Measurements from ENCODE around the gene CFAP43. TPM values are rescaled to one million over a fixed set of nuclear protein-coding genes. Genes with fewer than 3 reads are reported as not detected.
"Not testable (repeated sequence)": the region's sequence is repeated elsewhere in the genome, so short reads cannot be mapped to it uniquely, and the experiment has no call there.

CFAP43 gene
- total RNA-seq, 2 donors from 2014 or later: 0.12 TPM; not detected in 1

DNA sequence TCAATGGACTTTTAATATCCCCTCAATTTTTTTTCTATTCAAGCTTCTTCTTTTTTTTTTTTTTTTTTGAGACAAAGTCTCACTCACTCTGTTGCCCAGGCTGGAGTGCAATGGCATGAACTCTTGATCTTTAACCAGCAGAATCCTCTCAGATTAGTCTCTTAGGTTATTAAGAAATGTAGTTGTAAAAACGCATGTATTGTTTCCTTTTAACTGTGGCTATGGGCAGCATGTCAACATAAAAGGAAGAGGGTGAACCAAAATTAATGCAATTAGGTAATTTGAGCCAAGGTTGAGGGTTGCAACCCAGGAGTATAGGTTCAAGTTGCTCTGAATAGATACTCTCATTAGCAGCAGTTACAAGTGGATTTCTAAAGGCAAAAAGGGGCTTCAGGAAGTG lies 18.2 kb upstream of the CFAP43 start:
- no peak overlapping the region for H3K27ac ChIP-seq

DNA sequence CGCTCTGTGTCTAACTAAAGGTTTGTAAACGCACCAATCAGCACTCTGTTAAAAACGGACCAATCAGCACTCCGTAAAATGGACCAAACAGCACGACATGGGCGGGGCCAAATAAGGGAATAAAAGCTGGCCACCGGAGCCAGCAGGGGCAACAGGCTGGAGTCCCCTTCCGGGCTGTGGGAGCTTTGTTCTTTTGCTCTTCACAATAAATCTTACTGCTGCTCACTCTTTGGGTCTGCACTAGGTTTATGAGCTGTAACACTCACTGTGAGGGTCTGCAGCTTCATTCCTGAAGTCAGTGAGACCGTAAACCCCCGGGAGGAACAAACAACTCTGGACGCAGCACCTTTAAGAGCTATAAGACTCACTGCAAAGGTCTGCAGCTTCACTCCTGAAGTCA lies 16.8 kb upstream of the CFAP43 start:
- H3K27me3 ChIP-seq; H3K4me3 ChIP-seq; H3K4me1 ChIP-seq; H3K9me3 ChIP-seq; H3K36me3 ChIP-seq; DNase-seq (ENCODE audit: low spot score); H3K27ac ChIP-seq: not testable (repeated sequence)

More for the DNA sequence above, 18.2 kb upstream of the CFAP43 start:
- Histone ChIP-seq H3K27me3 (no peaks in the 10 kb centered on the region), H3K9me3 (no peaks in the 10 kb centered on the region), H3K4me3 (no peak overlapping the region), H3K36me3 (no peaks in the 10 kb centered on the region), H3K4me1 (peaks cover 0 to 11% of the 10 kb centered on the region in 2 donors)
- TF ChIP-seq, protein P1, sequence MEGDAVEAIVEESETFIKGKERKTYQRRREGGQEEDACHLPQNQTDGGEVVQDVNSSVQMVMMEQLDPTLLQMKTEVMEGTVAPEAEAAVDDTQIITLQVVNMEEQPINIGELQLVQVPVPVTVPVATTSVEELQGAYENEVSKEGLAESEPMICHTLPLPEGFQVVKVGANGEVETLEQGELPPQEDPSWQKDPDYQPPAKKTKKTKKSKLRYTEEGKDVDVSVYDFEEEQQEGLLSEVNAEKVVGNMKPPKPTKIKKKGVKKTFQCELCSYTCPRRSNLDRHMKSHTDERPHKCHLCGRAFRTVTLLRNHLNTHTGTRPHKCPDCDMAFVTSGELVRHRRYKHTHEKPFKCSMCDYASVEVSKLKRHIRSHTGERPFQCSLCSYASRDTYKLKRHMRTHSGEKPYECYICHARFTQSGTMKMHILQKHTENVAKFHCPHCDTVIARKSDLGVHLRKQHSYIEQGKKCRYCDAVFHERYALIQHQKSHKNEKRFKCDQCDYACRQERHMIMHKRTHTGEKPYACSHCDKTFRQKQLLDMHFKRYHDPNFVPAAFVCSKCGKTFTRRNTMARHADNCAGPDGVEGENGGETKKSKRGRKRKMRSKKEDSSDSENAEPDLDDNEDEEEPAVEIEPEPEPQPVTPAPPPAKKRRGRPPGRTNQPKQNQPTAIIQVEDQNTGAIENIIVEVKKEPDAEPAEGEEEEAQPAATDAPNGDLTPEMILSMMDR (IDR thresholded peaks at IDR 0.05): no peak
- no peak for DNase-seq (ENCODE audit: low spot score)

DNA sequence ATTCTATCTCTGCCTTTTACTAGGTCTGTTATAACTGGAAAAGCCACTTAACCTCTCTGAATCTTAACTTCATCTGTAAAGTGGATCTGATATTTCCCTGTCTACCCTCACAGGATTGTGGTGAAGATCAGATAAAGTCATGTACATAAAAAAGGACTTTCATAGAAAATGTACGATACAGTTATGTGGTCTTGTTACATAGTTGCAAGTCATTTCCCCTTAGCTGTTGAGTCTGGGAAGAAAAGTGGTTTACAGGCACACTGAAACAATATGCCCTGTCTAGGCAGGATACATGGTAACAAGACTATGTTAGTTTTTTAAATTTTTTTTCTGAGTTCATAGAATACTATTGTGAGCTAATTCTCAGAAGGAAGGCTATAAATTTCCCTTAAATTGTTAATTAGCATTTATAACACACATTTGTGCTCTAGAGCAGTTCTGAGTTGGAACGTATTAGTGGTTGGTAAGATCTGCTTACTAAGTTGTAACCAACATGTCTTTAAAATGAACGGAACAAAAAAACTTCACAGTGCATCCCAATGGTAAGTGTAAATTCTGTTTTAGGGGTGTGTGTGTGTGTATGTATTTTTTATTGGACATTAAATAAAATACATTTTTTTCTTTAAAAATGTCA lies 15.5 kb upstream of the CFAP43 start:
- Histone ChIP-seq H3K4me1 (no peaks in the 10 kb centered on the region), H3K4me3 (no peak overlapping the region), H3K9me3 (no peaks in the 10 kb centered on the region), H3K27ac (no peak overlapping the region), H3K36me3 (no peaks in the 10 kb centered on the region), H3K27me3 (no peaks in the 10 kb centered on the region)
- TF ChIP-seq, protein P1 (IDR thresholded peaks at IDR 0.05): no peak
- DNase-seq (ENCODE audit: low spot score): no peak

DNA sequence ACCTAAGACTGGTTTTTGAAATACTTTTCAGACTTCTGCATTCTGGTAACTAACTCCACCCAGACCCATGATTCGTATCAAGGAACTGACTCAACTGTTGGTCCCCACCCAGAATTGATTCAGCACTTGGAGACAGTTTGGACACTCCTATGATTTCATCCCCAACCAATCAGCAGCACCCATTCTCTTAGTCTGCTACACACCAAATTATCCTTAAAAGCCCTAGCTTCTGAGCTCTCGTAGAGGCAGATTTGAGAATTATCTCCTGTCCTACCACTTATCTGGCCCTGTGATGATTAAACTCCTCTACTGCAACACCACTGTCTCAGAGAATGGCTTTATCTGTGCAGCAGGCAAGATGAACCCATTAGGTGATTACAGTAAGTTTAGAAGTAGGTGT lies 14.8 kb upstream of the CFAP43 start:
- no peak overlapping the region for H3K4me3 ChIP-seq
- DNase-seq (ENCODE audit: low spot score): no peak
- TF ChIP-seq, protein P1 (IDR thresholded peaks at IDR 0.05): no peak
- no peaks in the 10 kb centered on the region for H3K9me3 ChIP-seq
- no peaks in the 10 kb centered on the region for H3K36me3 ChIP-seq
- no peaks in the 10 kb centered on the region for H3K27me3 ChIP-seq
- no peaks in the 10 kb centered on the region for H3K4me1 ChIP-seq
- no peak overlapping the region for H3K27ac ChIP-seq

DNA sequence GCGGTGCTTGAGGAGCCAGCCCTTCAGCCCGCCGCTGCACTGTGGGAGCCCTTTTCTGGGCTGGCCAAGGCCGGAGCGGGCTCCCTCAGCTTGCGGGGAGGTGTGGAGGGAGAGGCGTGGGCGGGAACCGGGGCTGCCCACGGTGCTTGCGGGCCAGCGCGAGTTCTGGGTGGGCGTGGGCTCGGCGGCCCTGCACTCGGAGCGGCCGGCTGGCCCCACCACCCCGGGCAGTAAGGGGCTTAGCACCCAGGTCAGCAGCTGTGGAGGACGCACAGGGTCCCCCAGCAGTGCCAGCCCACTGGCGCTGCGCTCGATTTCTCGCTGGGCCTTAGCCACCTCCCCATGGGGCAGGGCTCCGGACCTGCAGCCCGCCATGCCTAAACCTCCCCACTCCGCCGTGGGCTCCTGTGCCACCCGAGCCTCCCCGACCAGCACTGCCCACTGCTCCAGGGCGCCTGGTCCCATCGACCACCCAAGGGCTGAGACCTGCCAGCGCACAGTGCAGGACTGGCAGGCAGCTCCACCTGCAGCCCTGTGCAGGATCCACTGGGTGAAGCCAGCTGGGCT lies 13.0 kb upstream of the CFAP43 start:
- H3K4me1 ChIP-seq: no peaks in the 10 kb centered on the region
- no peak for DNase-seq (ENCODE audit: low spot score)
- no peaks in the 10 kb centered on the region for H3K36me3 ChIP-seq
- no peaks in the 10 kb centered on the region for H3K9me3 ChIP-seq
- no peak overlapping the region for H3K4me3 ChIP-seq
- H3K27me3 ChIP-seq: no peaks in the 10 kb centered on the region
- TF ChIP-seq, protein P1 (IDR thresholded peaks at IDR 0.05): no peak
- no peak overlapping the region for H3K27ac ChIP-seq

DNA sequence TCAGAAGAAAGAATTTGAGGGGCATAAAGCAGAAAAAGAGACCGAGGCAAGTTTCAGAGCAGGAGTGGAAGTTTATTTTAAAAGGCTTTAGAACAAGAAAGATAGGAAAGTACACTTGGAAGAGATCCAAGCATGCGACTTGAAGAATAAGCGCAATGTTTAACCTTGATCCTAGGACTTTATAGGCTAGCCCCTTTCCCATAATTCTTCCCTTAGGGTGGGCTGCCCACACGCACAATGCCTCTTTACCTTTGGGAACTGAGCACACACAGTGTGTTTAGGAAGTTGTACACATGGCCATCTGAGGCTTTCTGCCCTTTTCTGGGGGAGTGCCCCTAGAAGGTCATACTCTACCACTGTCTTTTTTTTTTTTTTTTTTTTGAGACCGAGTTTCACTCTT lies 11.3 kb upstream of the CFAP43 start:
- H3K4me3 ChIP-seq: no peak overlapping the region
- H3K27me3 ChIP-seq: no peaks in the 10 kb centered on the region
- H3K9me3 ChIP-seq: no peaks in the 10 kb centered on the region
- H3K27ac ChIP-seq: no peak overlapping the region
- no peaks in the 10 kb centered on the region for H3K36me3 ChIP-seq
- H3K4me1 ChIP-seq: no peaks in the 10 kb centered on the region
- TF ChIP-seq, protein P1 (IDR thresholded peaks at IDR 0.05): no peak
- DNase-seq (ENCODE audit: low spot score): no peak

DNA sequence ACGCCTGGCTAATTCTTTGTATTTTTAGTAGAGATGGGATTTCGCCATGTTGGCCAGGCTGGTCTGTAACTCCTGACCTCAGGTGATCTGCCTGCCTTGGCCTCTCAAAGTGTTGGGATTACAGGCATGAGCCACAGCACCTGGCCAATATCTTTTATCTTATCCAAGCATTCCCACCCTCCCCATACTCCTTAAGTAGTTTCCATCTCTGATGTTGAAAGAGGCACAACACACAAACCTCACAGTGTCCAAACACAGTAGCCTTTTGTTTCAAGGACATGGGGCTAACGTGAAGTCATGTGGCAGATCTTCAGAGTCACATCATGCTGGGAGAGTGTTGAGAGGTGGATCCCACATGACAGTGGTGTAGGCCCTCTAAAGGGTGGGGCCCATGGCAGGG lies 10.8 kb upstream of the CFAP43 start:
- H3K4me3 ChIP-seq; H3K27ac ChIP-seq; H3K27me3 ChIP-seq; H3K4me1 ChIP-seq; H3K36me3 ChIP-seq; H3K9me3 ChIP-seq; DNase-seq (ENCODE audit: low spot score): not testable (repeated sequence)
